Liver (tissue), 9 donors: ENCODE data around the gene IRF9. TPM values are rescaled to one million over a fixed set of nuclear protein-coding genes. Genes with fewer than 3 reads are reported as not detected.

Experiments used
- DNase-seq: peaks from one replicate; pipeline ENCODE4 v3.0.0-alpha.2; 2017; ENCODE audit warnings: low spot score
- H3K27ac ChIP-seq, 2 donors: one replicate each; pipeline ENCODE4 v1.7.0; 2013; ENCODE audit warnings: inconsistent platforms in 2 of 2, low read length in 2 of 2, control low read depth in 1 of 2, low read depth in 1 of 2, mild to moderate bottlenecking in 1 of 2
- H3K27me3 ChIP-seq, 4 donors: one replicate each; pipeline versions ENCODE4 v1.6.1 to v1.7.0; 2013; ENCODE audit warnings: low read length in 3 of 4, inconsistent platforms in 1 of 4, mild to moderate bottlenecking in 1 of 4, moderate library complexity in 1 of 4; ENCODE audit not compliant: control insufficient read depth in 4 of 4, insufficient read depth in 4 of 4
- H3K36me3 ChIP-seq, 4 donors: one replicate each; pipeline versions ENCODE4 v1.6.1 to v1.7.0; 2013; ENCODE audit warnings: low read length in 3 of 4, mild to moderate bottlenecking in 3 of 4, low read depth in 1 of 4, moderate library complexity in 1 of 4; ENCODE audit not compliant: control insufficient read depth in 4 of 4, insufficient read depth in 3 of 4
- H3K4me1 ChIP-seq, 4 donors: one replicate each; pipeline versions ENCODE4 v1.6.1 to v1.7.0; 2013; ENCODE audit warnings: low read length in 3 of 4, mild to moderate bottlenecking in 3 of 4, moderate library complexity in 1 of 4; ENCODE audit not compliant: control insufficient read depth in 4 of 4, insufficient read depth in 4 of 4
- H3K4me3 ChIP-seq, 3 donors: one replicate each; pipeline versions ENCODE4 v1.6.1 to v1.7.0; 2013; ENCODE audit warnings: low read length in 3 of 3, control low read depth in 1 of 3, low read depth in 1 of 3, mild to moderate bottlenecking in 1 of 3
- H3K9ac ChIP-seq, 2 donors: one replicate each; pipeline ENCODE4 v1.7.0; 2013; ENCODE audit warnings: low read length in 2 of 2, mild to moderate bottlenecking in 2 of 2, moderate library complexity in 2 of 2, control low read depth in 1 of 2, low read depth in 1 of 2
- H3K9me3 ChIP-seq, 4 donors: one replicate each; pipeline versions ENCODE4 v1.6.1 to v1.7.0; 2013; ENCODE audit warnings: low read length in 3 of 4; ENCODE audit not compliant: control insufficient read depth in 4 of 4
- FOXA1 ChIP-seq: IDR thresholded peaks from 2 replicates; pipeline ENCODE4 v1.6.1; 2016; ENCODE audit warnings: antibody characterized with exemption
- FOXA2 ChIP-seq: IDR thresholded peaks from 2 replicates; pipeline ENCODE4 v1.6.1; 2016; ENCODE audit warnings: antibody characterized with exemption
- JUND ChIP-seq, 2 donors: IDR thresholded peaks; 2 replicates each; pipeline ENCODE4 v1.6.1; 2016; ENCODE audit warnings: antibody characterized with exemption in 2 of 2
- RAD21 ChIP-seq, 2 donors: IDR thresholded peaks; 2 replicates each; pipeline ENCODE4 v1.6.1; 2016; ENCODE audit warnings: antibody characterized with exemption in 2 of 2, mild to moderate bottlenecking in 2 of 2
- SP1 ChIP-seq: IDR thresholded peaks from 2 replicates; pipeline ENCODE4 v1.6.1; 2018; ENCODE audit warnings: antibody characterized with exemption, mild to moderate bottlenecking
- TAF1 ChIP-seq: conservative IDR thresholded peaks from 2 replicates; pipeline ENCODE4 v1.6.1; 2016; ENCODE audit warnings: antibody characterized with exemption, mild to moderate bottlenecking
- YY1 ChIP-seq: IDR thresholded peaks from 2 replicates; pipeline ENCODE4 v1.6.1; 2016; ENCODE audit warnings: antibody characterized with exemption, mild to moderate bottlenecking
- WGBS: extraction: QIAGEN DNeasy Blood & Tissue Kit; methylation state at CpG from one replicate; pipeline ENCODE4 v1.1.7; 2013; 5-methylcytosine and 5-hydroxymethylcytosine counted together
- polyA plus RNA-seq, 2 donors: library from polyadenylated mRNA; stranded (reverse) in 1 of 2; unstranded in 1 of 2; fragments of 200-250 nt in 1 of 2; fragments of >200 nt in 1 of 2; fragmentation: Nextera tagmentation in 1 of 2; extraction: Ambion mirVana in 1 of 2; gene quantifications; one replicate each; pipeline versions ENCODE4 v1.2.1 to v1.2.3, GENCODE V29; 2013 to 2015
- total RNA-seq, 2 donors: library from RNA; depleted of rRNA; stranded (reverse); fragments of >200 nt; gene quantifications; one replicate each; pipeline ENCODE4 v1.2.3, GENCODE V29; 2014
- TF ChIP-seq, protein P1 (sequence below): IDR thresholded peaks from 2 replicates; pipeline ENCODE4 v1.6.1; 2016; ENCODE audit warnings: antibody characterized with exemption
- TF ChIP-seq, protein P2 (sequence below): IDR thresholded peaks from 2 replicates; pipeline ENCODE4 v1.6.1; 2016; ENCODE audit warnings: antibody characterized with exemption, mild to moderate bottlenecking
- TF ChIP-seq, protein P3 (sequence below): fragments of 150-350 bp; IDR thresholded peaks from 2 replicates; pipeline ENCODE4 v1.5.1; 2017; ENCODE audit warnings: improper control_type of control experiment, low read depth, low read length; ENCODE audit not compliant: missing input control
- TF ChIP-seq, protein P4 (sequence below): IDR thresholded peaks from 2 replicates; pipeline ENCODE4 v1.6.1; 2016; ENCODE audit warnings: antibody characterized with exemption
- donor health status: healthy.
- donor health status: healthy.
- donor health status: healthy.
- donor health status: healthy.
- donor health status: healthy.

IRF9 gene
- total and polyA plus RNA-seq, 4 donors = 37.9 to 60.9 (median 51.0) TPM

DNA sequence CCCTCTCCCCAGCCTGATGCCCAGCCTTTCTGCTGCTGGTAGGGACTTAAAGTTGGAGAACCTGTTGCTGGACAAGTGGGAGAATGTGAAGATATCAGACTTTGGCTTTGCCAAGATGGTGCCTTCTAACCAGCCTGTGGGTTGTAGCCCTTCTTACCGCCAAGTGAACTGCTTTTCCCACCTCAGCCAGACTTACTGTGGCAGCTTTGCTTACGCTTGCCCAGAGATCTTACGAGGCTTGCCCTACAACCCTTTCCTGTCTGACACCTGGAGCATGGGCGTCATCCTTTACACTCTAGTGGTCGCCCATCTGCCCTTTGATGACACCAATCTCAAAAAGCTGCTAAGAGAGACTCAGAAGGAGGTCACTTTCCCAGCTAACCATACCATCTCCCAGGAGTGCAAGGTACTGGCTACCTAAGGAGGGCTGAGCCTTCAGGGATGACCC lies 46.1 kb downstream of the IRF9 start:
- no peak for DNase-seq
- Histone ChIP-seq H3K27me3 (no peaks in the 10 kb centered on the region), H3K4me1 (no peaks in the 10 kb centered on the region), H3K36me3 (peaks cover 12 to 36% (median 22%) of the 10 kb centered on the region in 4 donors), H3K27ac (no peak overlapping the region), H3K9ac (no peak overlapping the region), H3K9me3 (no peaks in the 10 kb centered on the region), H3K4me3 (no peak overlapping the region)
- 95% methylated on average over 5 of the region's 5 CpGs for WGBS
- no peak for TF ChIP-seq SP1
- TF ChIP-seq, protein P1, sequence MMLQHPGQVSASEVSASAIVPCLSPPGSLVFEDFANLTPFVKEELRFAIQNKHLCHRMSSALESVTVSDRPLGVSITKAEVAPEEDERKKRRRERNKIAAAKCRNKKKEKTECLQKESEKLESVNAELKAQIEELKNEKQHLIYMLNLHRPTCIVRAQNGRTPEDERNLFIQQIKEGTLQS = no peak
- no peak for TF ChIP-seq YY1
- TF ChIP-seq, protein P2, sequence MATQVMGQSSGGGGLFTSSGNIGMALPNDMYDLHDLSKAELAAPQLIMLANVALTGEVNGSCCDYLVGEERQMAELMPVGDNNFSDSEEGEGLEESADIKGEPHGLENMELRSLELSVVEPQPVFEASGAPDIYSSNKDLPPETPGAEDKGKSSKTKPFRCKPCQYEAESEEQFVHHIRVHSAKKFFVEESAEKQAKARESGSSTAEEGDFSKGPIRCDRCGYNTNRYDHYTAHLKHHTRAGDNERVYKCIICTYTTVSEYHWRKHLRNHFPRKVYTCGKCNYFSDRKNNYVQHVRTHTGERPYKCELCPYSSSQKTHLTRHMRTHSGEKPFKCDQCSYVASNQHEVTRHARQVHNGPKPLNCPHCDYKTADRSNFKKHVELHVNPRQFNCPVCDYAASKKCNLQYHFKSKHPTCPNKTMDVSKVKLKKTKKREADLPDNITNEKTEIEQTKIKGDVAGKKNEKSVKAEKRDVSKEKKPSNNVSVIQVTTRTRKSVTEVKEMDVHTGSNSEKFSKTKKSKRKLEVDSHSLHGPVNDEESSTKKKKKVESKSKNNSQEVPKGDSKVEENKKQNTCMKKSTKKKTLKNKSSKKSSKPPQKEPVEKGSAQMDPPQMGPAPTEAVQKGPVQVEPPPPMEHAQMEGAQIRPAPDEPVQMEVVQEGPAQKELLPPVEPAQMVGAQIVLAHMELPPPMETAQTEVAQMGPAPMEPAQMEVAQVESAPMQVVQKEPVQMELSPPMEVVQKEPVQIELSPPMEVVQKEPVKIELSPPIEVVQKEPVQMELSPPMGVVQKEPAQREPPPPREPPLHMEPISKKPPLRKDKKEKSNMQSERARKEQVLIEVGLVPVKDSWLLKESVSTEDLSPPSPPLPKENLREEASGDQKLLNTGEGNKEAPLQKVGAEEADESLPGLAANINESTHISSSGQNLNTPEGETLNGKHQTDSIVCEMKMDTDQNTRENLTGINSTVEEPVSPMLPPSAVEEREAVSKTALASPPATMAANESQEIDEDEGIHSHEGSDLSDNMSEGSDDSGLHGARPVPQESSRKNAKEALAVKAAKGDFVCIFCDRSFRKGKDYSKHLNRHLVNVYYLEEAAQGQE = no peak
- TF ChIP-seq JUND (IDR thresholded peaks at IDR 0.05) = no peak
- TF ChIP-seq RAD21 (IDR thresholded peaks at IDR 0.05) = no peak
- TF ChIP-seq, protein P3, sequence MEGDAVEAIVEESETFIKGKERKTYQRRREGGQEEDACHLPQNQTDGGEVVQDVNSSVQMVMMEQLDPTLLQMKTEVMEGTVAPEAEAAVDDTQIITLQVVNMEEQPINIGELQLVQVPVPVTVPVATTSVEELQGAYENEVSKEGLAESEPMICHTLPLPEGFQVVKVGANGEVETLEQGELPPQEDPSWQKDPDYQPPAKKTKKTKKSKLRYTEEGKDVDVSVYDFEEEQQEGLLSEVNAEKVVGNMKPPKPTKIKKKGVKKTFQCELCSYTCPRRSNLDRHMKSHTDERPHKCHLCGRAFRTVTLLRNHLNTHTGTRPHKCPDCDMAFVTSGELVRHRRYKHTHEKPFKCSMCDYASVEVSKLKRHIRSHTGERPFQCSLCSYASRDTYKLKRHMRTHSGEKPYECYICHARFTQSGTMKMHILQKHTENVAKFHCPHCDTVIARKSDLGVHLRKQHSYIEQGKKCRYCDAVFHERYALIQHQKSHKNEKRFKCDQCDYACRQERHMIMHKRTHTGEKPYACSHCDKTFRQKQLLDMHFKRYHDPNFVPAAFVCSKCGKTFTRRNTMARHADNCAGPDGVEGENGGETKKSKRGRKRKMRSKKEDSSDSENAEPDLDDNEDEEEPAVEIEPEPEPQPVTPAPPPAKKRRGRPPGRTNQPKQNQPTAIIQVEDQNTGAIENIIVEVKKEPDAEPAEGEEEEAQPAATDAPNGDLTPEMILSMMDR = no peak
- TF ChIP-seq FOXA1 = no peak
- no peak for TF ChIP-seq TAF1
- TF ChIP-seq, protein P4, sequence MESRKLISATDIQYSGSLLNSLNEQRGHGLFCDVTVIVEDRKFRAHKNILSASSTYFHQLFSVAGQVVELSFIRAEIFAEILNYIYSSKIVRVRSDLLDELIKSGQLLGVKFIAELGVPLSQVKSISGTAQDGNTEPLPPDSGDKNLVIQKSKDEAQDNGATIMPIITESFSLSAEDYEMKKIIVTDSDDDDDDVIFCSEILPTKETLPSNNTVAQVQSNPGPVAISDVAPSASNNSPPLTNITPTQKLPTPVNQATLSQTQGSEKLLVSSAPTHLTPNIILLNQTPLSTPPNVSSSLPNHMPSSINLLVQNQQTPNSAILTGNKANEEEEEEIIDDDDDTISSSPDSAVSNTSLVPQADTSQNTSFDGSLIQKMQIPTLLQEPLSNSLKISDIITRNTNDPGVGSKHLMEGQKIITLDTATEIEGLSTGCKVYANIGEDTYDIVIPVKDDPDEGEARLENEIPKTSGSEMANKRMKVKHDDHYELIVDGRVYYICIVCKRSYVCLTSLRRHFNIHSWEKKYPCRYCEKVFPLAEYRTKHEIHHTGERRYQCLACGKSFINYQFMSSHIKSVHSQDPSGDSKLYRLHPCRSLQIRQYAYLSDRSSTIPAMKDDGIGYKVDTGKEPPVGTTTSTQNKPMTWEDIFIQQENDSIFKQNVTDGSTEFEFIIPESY = no peak

DNA sequence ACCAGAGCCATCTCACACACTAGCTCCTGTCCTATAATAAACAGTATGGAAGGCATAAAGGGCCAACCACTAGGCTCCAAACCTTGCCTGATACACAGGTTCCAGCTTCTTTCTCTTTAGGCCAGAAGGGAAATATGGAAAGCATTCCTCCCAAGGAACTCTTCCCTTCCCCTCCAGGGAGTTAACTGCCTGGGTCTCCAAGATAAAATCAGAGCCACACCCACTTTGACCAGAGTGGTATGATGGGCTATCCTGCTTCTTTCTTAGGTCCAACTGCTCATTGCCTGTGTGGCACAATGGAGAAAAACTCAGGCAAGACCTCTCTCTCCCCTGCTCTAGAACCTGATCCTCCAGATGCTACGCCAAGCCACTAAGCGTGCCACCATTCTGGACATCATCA lies 46.6 kb downstream of the IRF9 start:
- H3K4me1 ChIP-seq = no peaks in the 10 kb centered on the region
- no peaks in the 10 kb centered on the region for H3K27me3 ChIP-seq
- 98% methylated on average over 2 of the region's 2 CpGs for WGBS
- no peak overlapping the region for H3K4me3 ChIP-seq
- no peak overlapping the region for H3K9ac ChIP-seq
- no peaks in the 10 kb centered on the region for H3K9me3 ChIP-seq
- no peak overlapping the region for H3K27ac ChIP-seq
- TF ChIP-seq RAD21 (IDR thresholded peaks at IDR 0.05) = no peak
- no peak for TF ChIP-seq FOXA2
- TF ChIP-seq, protein P4 = no peak
- no peak for TF ChIP-seq TAF1
- no peak for DNase-seq
- peaks cover 12 to 36% (median 22%) of the 10 kb centered on the region in 4 donors for H3K36me3 ChIP-seq
